ENCODE measurements around the gene MAP3K1.

The MAP3K1 gene

GRCh38 chr5:56856541-56857178 lies 41.3 kb downstream of the MAP3K1 start:
- H3K27ac ChIP-seq, result no peak overlapping the region
- TF ChIP-seq CTCF (conservative IDR thresholded peaks at IDR 0.05) (no peak), ZFX (IDR thresholded peaks at IDR 0.05) (no peak)

GRCh38 chr5:56858777-56859442 lies 43.6 kb downstream of the MAP3K1 start:
- H3K27ac ChIP-seq, result no peak overlapping the region; the same call in 1 of the 2 replicates
- TF ChIP-seq ZFX (IDR thresholded peaks at IDR 0.05), result no peak

- no peak overlapping the region for H3K27ac ChIP-seq
- TF ChIP-seq ZFX (IDR thresholded peaks at IDR 0.05) (no peak), CTCF (conservative IDR thresholded peaks at IDR 0.05) (no peak)
These were observed 46.6 kb downstream of the MAP3K1 start for GRCh38 chr5:56861893-56862485.

- H3K27ac ChIP-seq, result no peak overlapping the region
- TF ChIP-seq ZFX (IDR thresholded peaks at IDR 0.05) (no peak), CTCF (conservative IDR thresholded peaks at IDR 0.05) (no peak)
These were observed 47.6 kb downstream of the MAP3K1 start for GRCh38 chr5:56862909-56863308.

GRCh38 chr5:56871777-56872176 lies 56.4 kb downstream of the MAP3K1 start:
- H3K27ac ChIP-seq, result no peak overlapping the region
- no peak for TF ChIP-seq ZFX (IDR thresholded peaks at IDR 0.05)
- TF ChIP-seq CTCF (conservative IDR thresholded peaks at IDR 0.05), result no peak

- no peak for TF ChIP-seq CTCF (conservative IDR thresholded peaks at IDR 0.05)
- no peak for TF ChIP-seq ZFX (IDR thresholded peaks at IDR 0.05)
- no peak overlapping the region for H3K27ac ChIP-seq
These were observed 57.7 kb downstream of the MAP3K1 start for GRCh38 chr5:56873056-56873455.

GRCh38 chr5:56876327-56876726 lies 61.0 kb downstream of the MAP3K1 start:
- no peak overlapping the region for H3K27ac ChIP-seq
- TF ChIP-seq CTCF (conservative IDR thresholded peaks at IDR 0.05) (no peak), ZFX (IDR thresholded peaks at IDR 0.05) (no peak)
